HG02943 (cell line): ENCODE results near the gene ARSK.
"Not testable (repeated sequence)": the region's sequence is repeated elsewhere in the genome, so short reads cannot be mapped to it uniquely, and the experiment has no call there.

Source experiments
- ATAC-seq: cut with Tn5 transposase; IDR thresholded peaks from one replicate; pipeline ENCODE4 v1.9.1; 2021; ENCODE audit warnings: mild to moderate bottlenecking, low read depth, moderate library complexity; ENCODE audit not compliant: unreplicated experiment

ARSK gene

DNA sequence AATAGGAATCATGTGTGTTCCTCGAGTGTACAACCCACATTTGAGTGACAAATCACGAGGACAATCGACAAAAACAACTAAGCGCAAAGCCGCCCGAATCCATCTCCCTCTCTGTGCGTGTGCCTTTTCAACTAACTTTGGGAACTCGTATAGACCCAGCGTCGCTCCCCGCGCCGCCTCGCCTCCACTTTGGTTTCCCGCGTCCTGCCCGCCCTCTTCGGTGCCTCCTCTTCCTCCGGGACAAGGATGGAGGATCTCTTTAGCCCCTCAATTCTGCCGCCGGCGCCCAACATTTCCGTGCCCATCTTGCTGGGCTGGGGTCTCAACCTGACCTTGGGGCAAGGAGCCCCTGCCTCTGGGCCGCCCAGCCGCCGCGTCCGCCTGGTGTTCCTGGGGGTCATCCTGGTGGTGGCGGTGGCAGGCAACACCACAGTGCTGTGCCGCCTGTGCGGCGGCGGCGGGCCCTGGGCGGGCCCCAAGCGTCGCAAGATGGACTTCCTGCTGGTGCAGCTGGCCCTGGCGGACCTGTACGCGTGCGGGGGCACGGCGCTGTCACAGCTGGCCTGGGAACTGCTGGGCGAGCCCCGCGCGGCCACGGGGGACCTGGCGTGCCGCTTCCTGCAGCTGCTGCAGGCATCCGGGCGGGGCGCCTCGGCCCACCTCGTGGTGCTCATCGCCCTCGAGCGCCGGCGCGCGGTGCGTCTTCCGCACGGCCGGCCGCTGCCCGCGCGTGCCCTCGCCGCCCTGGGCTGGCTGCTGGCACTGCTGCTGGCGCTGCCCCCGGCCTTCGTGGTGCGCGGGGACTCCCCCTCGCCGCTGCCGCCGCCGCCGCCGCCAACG lies 65.3 kb downstream of the ARSK start, which contains the start of gene GPR150:
Gene GPR150 (plus strand): TSS at position 58 of the 840 bp plus-strand sequence. CDS start 189 bp downstream, at position 247.
- peak; percentile 58 for ATAC-seq

DNA sequence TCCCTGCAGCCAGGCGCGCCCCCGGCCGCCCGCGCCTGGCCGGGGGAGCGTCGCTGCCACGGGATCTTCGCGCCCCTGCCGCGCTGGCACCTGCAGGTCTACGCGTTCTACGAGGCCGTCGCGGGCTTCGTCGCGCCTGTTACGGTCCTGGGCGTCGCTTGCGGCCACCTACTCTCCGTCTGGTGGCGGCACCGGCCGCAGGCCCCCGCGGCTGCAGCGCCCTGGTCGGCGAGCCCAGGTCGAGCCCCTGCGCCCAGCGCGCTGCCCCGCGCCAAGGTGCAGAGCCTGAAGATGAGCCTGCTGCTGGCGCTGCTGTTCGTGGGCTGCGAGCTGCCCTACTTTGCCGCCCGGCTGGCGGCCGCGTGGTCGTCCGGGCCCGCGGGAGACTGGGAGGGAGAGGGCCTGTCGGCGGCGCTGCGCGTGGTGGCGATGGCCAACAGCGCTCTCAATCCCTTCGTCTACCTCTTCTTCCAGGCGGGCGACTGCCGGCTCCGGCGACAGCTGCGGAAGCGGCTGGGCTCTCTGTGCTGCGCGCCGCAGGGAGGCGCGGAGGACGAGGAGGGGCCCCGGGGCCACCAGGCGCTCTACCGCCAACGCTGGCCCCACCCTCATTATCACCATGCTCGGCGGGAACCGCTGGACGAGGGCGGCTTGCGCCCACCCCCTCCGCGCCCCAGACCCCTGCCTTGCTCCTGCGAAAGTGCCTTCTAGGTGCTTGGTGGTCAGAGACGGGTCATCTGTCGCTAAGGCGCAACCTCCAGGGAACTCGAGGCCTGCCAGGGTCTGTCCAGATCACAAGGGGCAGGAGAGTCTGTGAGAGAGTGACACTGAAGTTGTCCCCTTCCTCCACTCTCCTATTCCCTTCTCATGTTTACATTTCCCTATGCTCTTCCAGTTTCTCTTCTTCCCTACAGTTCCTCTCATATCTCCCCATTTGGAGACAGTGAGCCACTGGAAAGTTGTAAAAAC lies 66.3 kb downstream of the ARSK start:
- ATAC-seq = peak; percentile 44

DNA sequence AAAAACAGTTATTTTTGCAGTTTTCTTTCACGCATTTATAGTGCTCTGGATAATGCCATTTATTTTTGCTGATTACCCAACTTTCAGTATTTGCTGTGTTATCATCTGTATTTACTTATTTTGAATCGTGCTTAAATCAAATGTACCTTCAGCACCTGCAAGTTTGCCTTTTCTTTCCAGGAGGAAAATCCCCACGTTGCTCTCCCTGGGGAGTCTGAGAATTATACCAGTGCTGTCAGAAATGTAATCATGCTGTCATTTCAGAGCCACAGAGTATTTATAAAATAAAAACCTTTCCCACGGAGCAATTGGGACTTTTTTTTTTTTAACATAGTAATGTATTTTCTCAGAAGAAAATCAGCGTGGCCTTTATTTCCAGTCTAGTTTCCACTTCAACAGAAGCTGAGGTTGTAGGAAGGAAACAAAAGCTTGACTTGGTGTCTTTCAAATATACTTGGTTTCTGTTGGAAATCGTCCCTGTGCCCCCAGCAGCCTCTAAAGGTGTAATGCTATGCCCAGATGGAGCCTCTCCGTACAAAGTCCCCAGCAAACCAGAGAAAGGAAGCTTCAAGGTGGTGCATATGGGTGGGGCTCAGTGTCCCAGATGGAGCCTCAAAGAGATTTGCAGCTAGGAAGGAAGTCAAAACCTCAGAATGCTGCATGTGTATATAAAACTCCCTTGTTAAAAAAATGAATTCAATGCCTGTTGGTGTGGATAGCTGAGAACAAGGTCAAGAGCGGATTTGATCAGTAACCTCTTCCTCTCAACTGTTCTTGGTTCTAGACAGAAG lies 67.1 kb downstream of the ARSK start:
- ATAC-seq = no peak

DNA sequence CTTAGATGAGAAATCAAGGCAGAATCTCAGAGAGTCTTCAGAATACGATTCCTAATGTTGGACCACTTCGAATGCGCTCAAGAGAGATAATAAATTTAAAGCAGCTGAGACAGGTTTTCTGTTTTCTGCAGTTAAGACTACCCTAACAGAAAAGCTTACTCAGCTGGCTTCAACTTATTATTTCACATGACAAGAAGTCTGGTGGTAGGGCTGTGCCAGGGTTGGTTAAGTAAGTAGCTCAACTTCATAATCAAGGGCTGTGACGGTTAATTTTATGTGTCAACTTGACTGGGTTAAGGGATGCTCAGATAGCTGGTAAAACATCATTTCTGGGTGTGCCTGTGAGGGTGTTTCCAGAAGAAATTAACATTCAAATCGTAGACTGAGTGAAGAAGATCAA lies 68.8 kb downstream of the ARSK start:
- no peak for ATAC-seq

DNA sequence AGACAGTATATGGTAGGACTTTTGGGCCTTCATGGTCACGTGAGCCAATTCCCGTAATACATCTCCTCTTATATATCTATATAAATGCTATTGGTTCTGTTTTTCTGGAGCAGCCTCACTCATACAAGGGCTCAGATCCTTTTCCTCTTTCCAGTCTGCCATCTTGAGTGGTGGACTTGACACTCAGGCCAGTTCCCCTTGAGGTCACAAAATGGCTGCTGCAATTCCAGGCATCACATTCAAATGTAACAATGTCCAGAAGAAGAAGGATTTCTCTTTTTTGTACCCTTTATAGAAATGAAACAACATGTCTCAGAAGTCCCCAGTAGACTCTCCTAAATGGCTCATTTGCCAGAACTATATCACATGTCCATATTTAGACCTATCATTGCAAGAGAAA lies 69.5 kb downstream of the ARSK start:
- no peak for ATAC-seq

DNA sequence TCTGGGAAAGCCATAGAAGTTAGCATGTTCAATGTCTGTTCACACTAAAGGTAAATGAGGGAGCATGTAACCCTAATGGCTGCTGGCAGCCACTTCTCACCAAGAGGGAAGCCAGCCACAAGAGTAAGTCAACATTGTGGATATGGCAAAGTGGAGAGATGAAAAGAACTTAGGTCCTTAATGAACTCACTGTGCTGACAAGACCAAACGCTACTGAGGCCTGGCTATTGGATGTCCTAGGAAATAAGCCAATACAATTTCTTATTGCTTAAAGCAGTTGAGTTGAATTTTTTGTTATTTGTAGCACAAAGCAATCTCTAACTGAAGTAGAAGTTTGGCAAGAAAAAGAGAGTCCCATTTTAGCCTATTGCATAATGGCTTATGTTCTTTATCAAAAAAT lies 71.8 kb downstream of the ARSK start:
- no peak for ATAC-seq

DNA sequence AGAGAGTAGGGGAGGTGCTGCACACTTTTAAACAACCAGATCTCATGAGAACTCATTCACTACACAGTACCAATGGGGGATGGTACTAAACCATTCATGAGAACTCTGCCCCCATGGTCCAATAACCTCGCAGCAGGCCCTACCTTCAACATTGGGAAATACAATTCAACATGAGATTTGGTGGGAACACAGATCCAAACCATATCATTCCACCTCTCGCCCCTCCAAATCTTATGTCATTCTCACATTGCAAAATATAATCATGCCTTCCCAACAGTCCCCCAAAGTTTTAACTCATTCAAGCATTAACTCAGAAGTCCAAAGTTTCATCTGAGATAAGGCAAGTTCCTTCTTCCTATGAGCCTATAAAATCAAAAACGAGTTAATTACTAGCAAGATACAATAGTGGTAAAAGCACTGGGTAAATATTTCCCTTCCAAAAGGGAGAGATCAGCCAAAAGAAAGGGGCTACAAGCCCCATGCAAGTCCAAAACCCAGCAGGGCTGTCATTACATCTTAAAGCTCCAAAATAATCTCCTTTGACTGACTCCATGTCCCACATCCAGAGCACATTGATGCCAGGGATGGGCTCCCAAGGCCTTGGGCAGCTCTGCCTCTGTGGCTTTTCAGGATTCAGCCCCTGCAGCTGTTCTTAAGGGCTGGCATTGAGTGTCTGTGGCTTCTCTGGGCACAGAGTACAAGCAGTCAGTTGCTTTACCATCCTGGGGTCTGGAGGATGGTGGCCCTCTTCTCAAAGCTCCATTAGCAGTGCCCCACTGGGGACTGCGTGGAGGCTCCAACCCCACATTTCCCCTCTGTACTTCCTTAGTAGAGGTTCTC lies 73.3 kb downstream of the ARSK start:
- ATAC-seq = no peak

DNA sequence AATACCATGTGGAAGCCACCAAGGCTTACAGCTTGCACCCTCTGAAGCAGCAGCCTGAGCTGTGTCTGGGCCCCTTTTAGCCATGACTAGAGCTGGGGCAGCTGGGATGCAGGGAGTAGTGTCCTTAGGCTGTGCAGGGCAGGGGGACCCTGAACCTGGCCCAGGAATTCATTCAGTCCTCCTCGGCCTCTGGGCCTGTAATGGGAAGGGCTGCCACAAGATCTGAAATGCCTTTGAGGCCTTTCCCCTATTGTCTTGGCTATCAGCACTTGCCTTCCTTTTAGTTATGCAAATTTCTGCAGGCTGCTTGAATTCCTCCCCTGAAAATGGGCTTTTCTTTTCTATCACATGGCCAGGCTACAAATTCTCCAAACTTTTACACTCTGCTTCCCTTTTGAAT lies 74.0 kb downstream of the ARSK start:
- ATAC-seq = no peak

DNA sequence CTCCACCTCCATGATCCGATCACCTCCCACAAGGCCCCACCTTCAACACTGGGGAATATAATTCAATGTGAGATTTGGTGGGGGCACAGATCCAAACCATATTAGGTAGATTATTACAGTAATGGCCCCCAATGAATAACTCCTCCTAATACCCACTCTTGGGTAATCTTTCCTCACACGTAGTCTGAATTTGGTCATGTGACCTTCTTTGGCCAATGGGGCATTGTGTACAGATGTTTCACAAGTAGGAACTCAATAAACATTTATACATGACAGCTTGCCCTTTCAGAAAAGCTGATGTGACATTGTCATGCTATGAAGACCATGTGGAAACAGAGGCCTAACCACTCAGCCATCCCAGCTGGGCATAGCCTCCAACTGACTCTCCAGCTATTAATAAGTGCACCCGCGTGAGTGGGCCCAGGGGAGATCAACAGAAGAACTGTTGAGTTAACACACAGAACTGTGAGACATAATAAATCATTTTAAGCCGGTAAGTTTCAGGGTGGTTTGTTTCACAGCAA lies 75.6 kb downstream of the ARSK start:
- no peak for ATAC-seq

DNA sequence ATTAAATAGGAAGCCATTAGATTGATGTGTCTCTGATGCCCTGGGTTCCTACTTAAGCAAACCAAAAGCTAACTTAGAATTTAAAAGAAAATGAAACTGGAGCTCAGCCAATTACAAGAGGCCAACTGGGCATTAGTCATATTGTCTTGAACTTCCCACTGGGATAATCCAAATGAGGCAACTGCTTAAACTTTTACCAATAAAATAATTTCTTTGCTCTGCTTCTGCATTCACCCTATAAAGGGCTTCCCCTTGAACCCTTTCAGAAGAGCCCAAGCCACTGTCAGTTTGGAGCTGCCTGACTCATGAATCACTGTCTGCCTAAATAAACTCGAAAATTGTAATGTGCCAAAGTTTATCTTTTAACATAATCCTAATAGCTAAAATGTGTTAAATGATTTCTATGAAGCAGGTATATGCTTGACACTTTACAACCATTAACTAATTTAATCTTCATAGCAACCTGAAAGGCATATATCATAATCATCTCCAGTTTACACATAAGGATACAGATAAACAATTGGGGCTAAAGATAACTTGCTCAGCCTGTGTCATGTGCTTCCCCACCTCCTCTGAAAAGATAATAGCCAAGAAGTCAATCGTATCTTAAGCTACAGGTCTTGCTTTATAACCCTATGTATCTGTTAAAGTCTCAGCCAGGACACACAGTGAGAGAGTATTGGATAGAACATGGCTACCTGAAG lies 76.5 kb downstream of the ARSK start:
- ATAC-seq = peak; percentile 15

DNA sequence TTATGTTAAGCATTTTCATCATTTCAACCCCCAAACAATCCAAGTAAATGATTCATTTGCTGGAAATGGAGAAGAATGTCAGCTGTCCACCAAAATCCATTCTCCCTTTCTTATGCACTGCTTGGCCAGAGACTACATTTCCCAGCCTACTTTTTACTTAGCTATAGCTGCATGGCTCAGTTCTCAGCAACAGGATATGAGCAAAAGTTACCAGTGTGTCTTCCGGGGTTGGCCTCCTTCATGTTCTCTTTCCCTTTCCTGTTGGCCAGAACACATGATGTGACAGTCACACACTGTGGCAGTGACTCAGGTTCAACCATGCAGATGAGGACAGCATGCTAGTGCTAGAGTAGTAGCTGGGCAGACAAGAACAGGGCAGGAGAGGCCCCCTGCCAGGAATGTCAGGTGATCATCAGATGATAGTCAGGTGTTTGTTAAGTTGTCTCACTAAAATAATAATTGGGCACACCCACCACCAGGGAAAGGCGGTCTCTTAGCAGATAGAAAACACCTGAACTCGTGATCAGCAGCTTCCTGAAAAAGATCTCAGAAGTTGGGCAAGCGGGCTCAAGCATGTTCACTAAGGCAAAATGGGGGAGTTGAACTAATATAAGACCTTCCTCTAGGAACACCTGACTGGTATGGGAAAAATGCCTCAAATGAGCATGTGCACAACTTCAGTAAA lies 77.2 kb downstream of the ARSK start:
- ATAC-seq = peak; percentile 80

DNA sequence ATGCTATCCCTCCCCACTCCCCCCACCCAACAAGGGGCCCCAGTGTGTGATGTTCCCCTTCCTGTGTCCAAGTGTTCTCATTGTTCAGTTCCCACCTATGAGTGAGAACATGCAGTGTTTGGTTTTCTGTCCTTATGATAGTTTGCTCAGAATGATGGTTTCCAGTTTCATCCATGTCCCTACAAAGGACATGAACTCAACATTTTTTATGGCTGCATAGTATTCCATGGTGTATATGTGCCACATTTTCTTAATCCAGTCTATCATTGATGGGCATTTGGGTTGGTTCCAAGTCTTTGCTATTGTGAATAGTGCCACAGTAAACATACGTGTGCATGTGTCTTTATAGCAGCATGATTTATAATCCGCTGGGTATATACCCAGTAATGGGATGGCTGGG lies 78.0 kb downstream of the ARSK start:
- ATAC-seq = not testable (repeated sequence)

DNA sequence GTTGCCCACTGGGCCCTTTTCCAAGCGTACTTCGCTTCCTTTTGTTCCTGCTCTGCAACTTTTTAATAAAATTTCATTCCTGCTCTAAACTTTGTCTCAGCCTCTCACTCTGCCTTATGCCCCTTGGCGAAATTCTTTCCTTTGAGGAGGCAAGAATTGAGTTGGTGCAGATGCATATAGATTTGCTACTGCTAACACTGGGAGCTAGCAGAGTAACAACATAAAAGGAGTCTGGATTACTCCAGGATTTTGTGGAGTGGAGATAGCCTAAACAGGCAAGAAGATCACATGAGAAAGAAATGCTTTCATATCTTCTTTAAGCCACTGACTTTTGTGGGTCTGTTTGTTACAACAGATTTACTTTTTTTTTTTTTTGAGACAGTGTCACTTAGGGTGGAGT lies 78.8 kb downstream of the ARSK start:
- no peak for ATAC-seq

DNA sequence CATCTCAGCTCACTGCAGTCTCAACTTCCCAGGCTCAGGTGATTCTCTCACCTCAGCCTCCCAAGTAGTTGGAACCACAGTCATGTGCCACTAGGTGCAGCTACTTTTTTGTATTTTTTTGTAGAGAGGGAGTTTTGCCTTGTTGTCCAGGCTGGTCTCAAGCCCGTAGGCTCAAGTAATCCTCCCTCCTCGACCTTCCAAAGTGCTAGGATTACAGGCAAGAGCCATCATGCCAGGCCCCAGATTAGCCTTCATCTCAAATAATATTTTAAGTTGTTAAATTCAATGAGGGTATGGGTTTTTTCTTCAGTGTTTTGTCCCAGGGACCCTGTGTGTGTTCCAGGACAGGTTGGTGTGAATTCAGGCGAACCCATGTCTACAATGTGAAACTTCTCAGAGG lies 79.2 kb downstream of the ARSK start:
- no peak for ATAC-seq

DNA sequence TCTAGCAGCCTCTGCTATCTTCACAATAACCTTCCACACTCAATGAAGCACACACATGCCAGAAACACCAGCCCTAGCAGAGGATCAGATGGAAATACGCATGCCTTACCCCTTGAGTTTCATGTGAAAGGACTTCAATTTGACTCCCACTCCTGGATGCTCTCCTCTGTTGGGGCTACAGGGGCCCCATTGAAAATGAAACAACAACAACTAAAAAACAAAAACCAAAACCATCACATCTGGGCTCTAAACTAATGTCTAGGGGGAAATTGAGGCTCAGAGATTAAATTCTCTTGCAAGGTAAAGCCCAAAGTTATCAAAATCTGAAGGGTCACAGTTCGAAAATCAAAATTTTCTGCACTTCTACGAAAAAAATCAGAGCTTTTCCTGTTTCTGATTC lies 83.7 kb downstream of the ARSK start:
- no peak for ATAC-seq

DNA sequence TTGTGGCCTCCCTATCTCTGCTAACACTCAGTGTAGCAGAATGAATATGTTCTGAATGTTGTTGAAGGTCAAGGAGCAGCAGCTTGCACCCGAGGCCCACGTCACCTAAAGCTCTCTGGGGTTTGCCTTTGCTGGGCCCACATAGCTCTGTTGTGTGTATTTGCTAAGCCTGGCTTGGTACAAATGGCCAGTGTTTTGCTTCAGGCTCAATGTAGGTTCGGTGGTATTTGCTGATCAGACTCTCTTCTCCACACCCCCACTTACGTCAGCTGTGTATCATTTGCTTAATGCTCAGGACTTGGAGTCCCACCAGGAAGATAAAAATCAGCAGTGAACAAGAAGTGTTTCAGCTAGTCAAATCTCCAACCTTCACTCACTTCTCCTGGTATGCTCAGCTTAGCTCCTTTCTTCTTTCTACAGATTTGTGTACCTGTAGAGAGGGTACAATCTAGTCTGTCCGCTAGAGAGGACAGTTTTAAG lies 86.9 kb downstream of the ARSK start:
- no peak for ATAC-seq

DNA sequence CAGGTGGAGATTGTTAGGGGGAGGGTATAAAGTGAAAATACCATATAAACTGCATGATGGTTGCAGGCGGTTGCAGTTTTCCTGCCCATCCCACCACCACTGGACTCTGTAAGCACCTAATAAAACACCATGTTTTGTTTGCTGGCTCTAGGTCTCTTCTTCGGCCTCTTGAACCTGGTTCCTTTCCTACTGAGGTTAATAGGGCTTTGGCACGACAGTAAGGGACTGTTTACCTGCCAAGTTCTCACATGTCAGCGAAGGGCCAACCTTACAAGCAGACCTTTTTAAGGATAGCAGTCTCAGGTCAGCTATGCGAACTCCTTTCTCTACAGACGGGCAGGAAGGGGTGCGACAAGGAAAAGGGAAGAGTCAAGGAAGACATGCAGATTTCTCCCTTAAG lies 88.3 kb downstream of the ARSK start:
- ATAC-seq = no peak

DNA sequence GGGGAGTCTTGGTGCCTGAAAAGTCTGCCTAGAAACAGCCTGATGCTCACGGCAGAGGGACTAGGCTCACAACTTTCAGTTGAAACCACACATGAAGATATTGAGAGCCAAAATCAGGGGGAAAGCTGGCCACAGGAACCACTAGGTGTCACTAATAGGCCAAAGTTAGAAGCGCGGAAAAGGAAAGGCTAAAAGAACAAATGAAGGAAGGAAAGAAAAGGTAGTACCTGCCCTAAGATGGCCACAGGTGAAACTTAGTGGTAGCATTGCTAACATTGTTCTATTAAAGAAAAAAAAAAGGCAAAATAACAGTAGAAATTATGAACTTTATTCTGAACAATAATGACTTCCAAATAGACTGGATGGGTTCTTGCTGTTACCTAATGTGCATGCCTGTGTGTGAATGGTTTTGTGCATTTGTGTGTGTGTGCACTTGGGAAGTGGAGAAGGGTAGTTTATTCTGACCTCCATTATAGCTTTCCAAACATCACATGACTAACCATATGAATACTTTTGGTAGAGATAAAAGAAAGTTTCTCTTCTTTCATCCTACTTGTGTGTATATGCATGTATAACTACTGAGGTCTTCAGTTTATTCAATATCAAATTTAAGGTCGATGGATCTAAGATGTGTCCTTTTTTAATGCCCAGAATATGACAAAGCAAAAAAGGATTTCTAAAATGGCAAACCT lies 89.6 kb downstream of the ARSK start:
- ATAC-seq = no peak
